Tibial nerve (tissue), 4 donors: ENCODE data around the gene HSD17B3. TPM values are rescaled to one million over a fixed set of nuclear protein-coding genes. Genes with fewer than 3 reads are reported as not detected.

Source experiments
- DNase-seq, 2 donors: peaks; one replicate each; pipeline ENCODE4 v3.0.0-alpha.2; 2019; ENCODE audit warnings: low spot score in 2 of 2
- H3K27ac ChIP-seq, 4 donors: fragments of 200-600 bp; sonication (generic) in 3 of 4; one replicate each; pipeline ENCODE4 v1.5.1; 2017 to 2019; ENCODE audit warnings: mild to moderate bottlenecking in 1 of 4
- H3K27me3 ChIP-seq, 2 donors: fragments of 200-600 bp; sonication (generic) in 1 of 2; one replicate each; pipeline versions ENCODE4 v1.5.1 to v1.6.0; 2017 to 2019
- H3K36me3 ChIP-seq, 3 donors: fragments of 200-600 bp; sonication (generic); one replicate each; pipeline ENCODE4 v1.5.1; 2018 to 2019
- H3K4me1 ChIP-seq, 4 donors: fragments of 200-600 bp; sonication (generic) in 3 of 4; one replicate each; pipeline ENCODE4 v1.5.1; 2017 to 2019
- H3K4me3 ChIP-seq, 4 donors: fragments of 200-600 bp; sonication (generic) in 3 of 4; one replicate each; pipeline ENCODE4 v1.5.1; 2017 to 2019; ENCODE audit warnings: mild to moderate bottlenecking in 1 of 4, moderate library complexity in 1 of 4
- H3K9me3 ChIP-seq, 4 donors: fragments of 200-600 bp; sonication (generic) in 3 of 4; one replicate each; pipeline ENCODE4 v1.5.1; 2017 to 2019
- EP300 ChIP-seq, 2 donors: sonication (generic); formaldehyde crosslinking; IDR thresholded peaks; one replicate each; pipeline ENCODE4 v1.6.1; 2017; ENCODE audit warnings: antibody characterized with exemption in 2 of 2, mild to moderate bottlenecking in 1 of 2
- POLR2A ChIP-seq, 2 donors: fragments of 450-650 bp; IDR thresholded peaks; one replicate each; pipeline ENCODE4 v1.6.1; 2017; ENCODE audit warnings: antibody characterized with exemption in 2 of 2, mild to moderate bottlenecking in 2 of 2, moderate library complexity in 2 of 2
- WGBS, 2 donors: methylation state at CpG; one replicate each; pipeline ENCODE4 v1.1.5; 2018; 5-methylcytosine and 5-hydroxymethylcytosine counted together
- total RNA-seq, 4 donors: library from RNA; depleted of rRNA; stranded (reverse); fragments of >200 nt; gene quantifications; one replicate each; pipeline ENCODE4 v1.1.0, GENCODE V29; 2016
- TF ChIP-seq, protein P1 (sequence below), 5 experiments: fragments of 200-600 bp in 3 of 5; fragments of 450-650 bp in 2 of 5; sonication (generic) in 3 of 5; IDR thresholded peaks; one replicate each; pipeline ENCODE4 v1.5.1; 2016 to 2019; ENCODE audit warnings: antibody characterized with exemption in 5 of 5, mild to moderate bottlenecking in 3 of 5, moderate library complexity in 2 of 5

The HSD17B3 gene
- total RNA-seq, 4 donors from 2014 or later = 0.66 to 6.7 (median 1.1) TPM

GRCh38 chr9:96305171-96305570 is 3.2 kb upstream of the HSD17B3 start:
- WGBS, 2 donors = 58 to 65% methylated on average over 4 of the region's 4 CpGs
- no peak overlapping the region for H3K4me3 ChIP-seq
- no peaks in the 10 kb centered on the region for H3K27me3 ChIP-seq
- peaks cover 0 to 4% (median 0%) of the 10 kb centered on the region in 4 donors for H3K9me3 ChIP-seq
- H3K27ac ChIP-seq = no peak overlapping the region
- TF ChIP-seq POLR2A (IDR thresholded peaks at IDR 0.05) (no peak), EP300 (IDR thresholded peaks at IDR 0.05) (no peak)
- TF ChIP-seq, protein P1, sequence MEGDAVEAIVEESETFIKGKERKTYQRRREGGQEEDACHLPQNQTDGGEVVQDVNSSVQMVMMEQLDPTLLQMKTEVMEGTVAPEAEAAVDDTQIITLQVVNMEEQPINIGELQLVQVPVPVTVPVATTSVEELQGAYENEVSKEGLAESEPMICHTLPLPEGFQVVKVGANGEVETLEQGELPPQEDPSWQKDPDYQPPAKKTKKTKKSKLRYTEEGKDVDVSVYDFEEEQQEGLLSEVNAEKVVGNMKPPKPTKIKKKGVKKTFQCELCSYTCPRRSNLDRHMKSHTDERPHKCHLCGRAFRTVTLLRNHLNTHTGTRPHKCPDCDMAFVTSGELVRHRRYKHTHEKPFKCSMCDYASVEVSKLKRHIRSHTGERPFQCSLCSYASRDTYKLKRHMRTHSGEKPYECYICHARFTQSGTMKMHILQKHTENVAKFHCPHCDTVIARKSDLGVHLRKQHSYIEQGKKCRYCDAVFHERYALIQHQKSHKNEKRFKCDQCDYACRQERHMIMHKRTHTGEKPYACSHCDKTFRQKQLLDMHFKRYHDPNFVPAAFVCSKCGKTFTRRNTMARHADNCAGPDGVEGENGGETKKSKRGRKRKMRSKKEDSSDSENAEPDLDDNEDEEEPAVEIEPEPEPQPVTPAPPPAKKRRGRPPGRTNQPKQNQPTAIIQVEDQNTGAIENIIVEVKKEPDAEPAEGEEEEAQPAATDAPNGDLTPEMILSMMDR (IDR thresholded peaks at IDR 0.05) = no peak
- H3K36me3 ChIP-seq = no peaks in the 10 kb centered on the region
- DNase-seq = no peak
- no peaks in the 10 kb centered on the region for H3K4me1 ChIP-seq

- Histone ChIP-seq H3K9me3 (peaks cover 0 to 4% (median 0%) of the 10 kb centered on the region in 4 donors), H3K4me3 (no peak overlapping the region), H3K27ac (no peak overlapping the region), H3K36me3 (no peaks in the 10 kb centered on the region), H3K4me1 (no peaks in the 10 kb centered on the region), H3K27me3 (no peaks in the 10 kb centered on the region)
- DNase-seq = no peak
- TF ChIP-seq EP300 (IDR thresholded peaks at IDR 0.05) (no peak), POLR2A (IDR thresholded peaks at IDR 0.05) (no peak)
- TF ChIP-seq, protein P1 (IDR thresholded peaks at IDR 0.05) = no peak
Observed at GRCh38 chr9:96304230-96304629, 2.3 kb upstream of the HSD17B3 start.

DNA sequence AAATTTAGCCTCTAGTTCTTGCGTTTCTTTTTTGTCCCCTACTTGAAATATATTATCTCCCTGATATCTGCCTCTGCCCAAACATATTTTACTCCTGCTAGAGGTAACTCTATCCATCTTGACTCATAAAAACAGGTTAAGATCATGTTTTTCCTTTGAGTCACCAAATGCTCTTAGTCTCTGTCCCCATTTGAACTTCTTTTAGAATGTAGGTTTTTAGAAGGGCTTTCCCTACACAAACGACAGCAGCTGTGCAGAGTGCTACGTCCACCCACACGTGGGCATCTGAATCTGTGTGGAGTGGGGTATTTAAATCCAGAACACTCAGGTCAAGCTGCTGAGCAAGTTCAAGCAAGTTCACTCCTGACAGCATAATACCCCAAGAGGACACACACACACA is 2.2 kb downstream of the HSD17B3 start:
- no peak for DNase-seq

DNA sequence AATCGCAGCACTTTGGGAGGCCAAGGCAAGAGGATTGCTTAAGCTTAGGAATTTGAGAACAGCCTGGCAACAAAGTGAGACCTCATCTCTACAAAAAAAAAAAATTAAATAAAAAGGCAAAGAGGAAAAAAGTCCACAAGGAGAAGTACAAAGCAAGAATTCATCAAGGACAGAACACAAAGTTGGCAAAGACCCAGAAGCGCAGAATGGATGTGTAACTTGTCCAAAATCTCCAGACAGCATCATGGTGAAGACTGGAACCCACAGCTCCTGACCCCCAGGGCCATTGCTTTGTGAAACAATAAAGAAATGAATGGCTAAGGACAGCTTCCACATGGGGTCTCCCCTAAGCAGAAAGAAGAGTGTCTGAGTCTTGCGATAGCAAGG is 7.8 kb downstream of the HSD17B3 start:
- H3K4me1 ChIP-seq = peaks cover 0 to 8% (median 0%) of the 10 kb centered on the region in 4 donors
- no peaks in the 10 kb centered on the region for H3K27me3 ChIP-seq
- H3K36me3 ChIP-seq = no peaks in the 10 kb centered on the region
- peaks cover 0 to 5% (median 0%) of the 10 kb centered on the region in 4 donors for H3K9me3 ChIP-seq
- DNase-seq = no peak
- no peak overlapping the region for H3K4me3 ChIP-seq
- no peak overlapping the region for H3K27ac ChIP-seq
- WGBS, 2 donors = 56 to 64% methylated on average over 3 of the region's 3 CpGs
- no peak for TF ChIP-seq EP300 (IDR thresholded peaks at IDR 0.05)
- TF ChIP-seq, protein P1 (IDR thresholded peaks at IDR 0.05) = no peak
- TF ChIP-seq POLR2A (IDR thresholded peaks at IDR 0.05) = no peak

More for the DNA sequence above, 2.2 kb downstream of the HSD17B3 start:
- H3K4me3 ChIP-seq = no peak overlapping the region
- 54 to 56% methylated on average over 4 of the region's 4 CpGs for WGBS, 2 donors
- no peaks in the 10 kb centered on the region for H3K27me3 ChIP-seq
- H3K27ac ChIP-seq = no peak overlapping the region
- peaks cover 0 to 9% (median 0%) of the 10 kb centered on the region in 4 donors for H3K9me3 ChIP-seq
- no peaks in the 10 kb centered on the region for H3K36me3 ChIP-seq
- TF ChIP-seq POLR2A (IDR thresholded peaks at IDR 0.05) (no peak), EP300 (IDR thresholded peaks at IDR 0.05) (no peak)
- TF ChIP-seq, protein P1 (IDR thresholded peaks at IDR 0.05) = no peak
- H3K4me1 ChIP-seq = no peaks in the 10 kb centered on the region

DNA sequence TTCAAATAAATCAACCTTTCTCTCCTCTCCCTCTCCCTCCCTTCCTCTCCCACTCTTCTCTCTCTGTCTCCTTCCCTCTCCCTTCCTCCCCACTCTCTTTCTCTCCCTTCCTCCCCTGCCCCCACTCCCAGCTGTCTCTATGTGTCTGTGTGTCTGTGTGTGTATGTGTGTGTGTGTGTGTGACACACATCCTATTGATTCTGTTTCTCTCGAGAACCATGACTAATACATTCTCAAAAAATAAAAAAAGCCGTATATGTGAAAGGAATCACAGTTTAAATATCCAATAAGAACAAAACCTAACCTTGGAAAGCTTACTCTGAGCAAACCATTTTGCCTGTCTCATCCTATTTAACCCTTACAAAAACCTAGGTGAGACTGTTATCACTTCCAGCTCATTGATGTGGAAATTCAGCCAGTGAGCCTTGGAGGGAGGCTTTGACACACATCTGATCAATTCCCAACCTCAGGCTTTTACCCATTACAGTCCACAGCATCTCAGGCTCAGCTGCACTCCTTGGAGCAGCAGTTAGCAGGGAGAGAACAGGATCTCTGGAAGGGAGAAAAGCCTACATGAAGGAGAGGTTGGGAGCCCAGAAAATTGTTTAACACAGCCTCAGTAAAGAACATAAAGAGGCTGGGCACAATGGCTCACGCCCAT is 8.3 kb downstream of the HSD17B3 start:
- no peaks in the 10 kb centered on the region for H3K27me3 ChIP-seq

More for the DNA sequence above, 8.3 kb downstream of the HSD17B3 start:
- Histone ChIP-seq H3K9me3 (peaks cover 0 to 5% (median 0%) of the 10 kb centered on the region in 4 donors), H3K4me1 (peaks cover 0 to 8% (median 0%) of the 10 kb centered on the region in 4 donors), H3K4me3 (no peak overlapping the region), H3K27ac (no peak overlapping the region), H3K36me3 (no peaks in the 10 kb centered on the region)
- no peak for TF ChIP-seq POLR2A (IDR thresholded peaks at IDR 0.05)
- TF ChIP-seq, protein P1 (IDR thresholded peaks at IDR 0.05) = no peak
- TF ChIP-seq EP300 (IDR thresholded peaks at IDR 0.05) = no peak
- 30 to 36% methylated on average over 3 of the region's 3 CpGs for WGBS, 2 donors
- DNase-seq = no peak
